GM13976 (cell line): ENCODE data around the gene MORN1.

ENCODE experiments used
- DNase-seq: peaks from one replicate; pipeline ENCODE4 v3.0.0; 2012; ENCODE audit warnings: low spot score
- CTCF ChIP-seq: IDR thresholded peaks from 2 replicates; pipeline ENCODE4 v1.5.1; 2012; ENCODE audit warnings: borderline replicate concordance, mild to moderate bottlenecking; ENCODE audit not compliant: insufficient read depth; ENCODE audit errors: extremely low read depth, missing control alignments, control extremely low read depth
- in situ Hi-C: fragments of 300-500 bp; cut with MboI; formaldehyde crosslinking; loops from one replicate; pipeline ENCODE4 v1.12.0; 2022; ENCODE audit warnings: low sequenced_read_pairs, mixed read lengths, inconsistent platforms; ENCODE audit not compliant: unreplicated experiment

MORN1 gene

GRCh38 chr1:2340086-2340917 is 51.1 kb downstream of the MORN1 start:
- DNase-seq = no peak
- no peak for TF ChIP-seq CTCF
- in situ Hi-C loops = no loop called here

GRCh38 chr1:2339206-2340085 is 51.9 kb downstream of the MORN1 start:
- DNase-seq = no peak
- TF ChIP-seq CTCF = no peak
- in situ Hi-C loops = no loop called here

GRCh38 chr1:2337501-2337900 is 53.9 kb downstream of the MORN1 start:
- no peak for TF ChIP-seq CTCF
- no peak for DNase-seq
- in situ Hi-C loops = no loop called here

GRCh38 chr1:2337081-2337480 is 54.3 kb downstream of the MORN1 start:
- TF ChIP-seq CTCF = no peak
- in situ Hi-C loops = no loop called here
- no peak for DNase-seq

- no peak for DNase-seq
- in situ Hi-C loops = no loop called here
- no peak for TF ChIP-seq CTCF
These were observed 54.9 kb downstream of the MORN1 start for GRCh38 chr1:2336499-2336898.

GRCh38 chr1:2335721-2336455 is 55.5 kb downstream of the MORN1 start:
- no peak for DNase-seq
- no peak for TF ChIP-seq CTCF
- in situ Hi-C loops = no loop called here
